SU-DHL-6 (cell line): ENCODE measurements around the gene TCEANC2.

Experiments used
- EZH2phosphoT487 ChIP-seq: fragments of 200-600 bp; sonication (generic), shearing (Covaris generic); conservative IDR thresholded peaks from 2 replicates; pipeline ENCODE4 v1.6.1; 2018; ENCODE audit warnings: mild to moderate bottlenecking, antibody characterized with exemption, low read length, moderate library complexity, mixed read lengths
- TF ChIP-seq, protein P1 (sequence below): fragments of 200-600 bp; sonication (generic); IDR thresholded peaks from one replicate; pipeline ENCODE4 v1.5.1; 2017; ENCODE audit warnings: antibody characterized with exemption, mild to moderate bottlenecking, low read length, moderate library complexity; ENCODE audit not compliant: insufficient read depth, poor library complexity, severe bottlenecking

DNA sequence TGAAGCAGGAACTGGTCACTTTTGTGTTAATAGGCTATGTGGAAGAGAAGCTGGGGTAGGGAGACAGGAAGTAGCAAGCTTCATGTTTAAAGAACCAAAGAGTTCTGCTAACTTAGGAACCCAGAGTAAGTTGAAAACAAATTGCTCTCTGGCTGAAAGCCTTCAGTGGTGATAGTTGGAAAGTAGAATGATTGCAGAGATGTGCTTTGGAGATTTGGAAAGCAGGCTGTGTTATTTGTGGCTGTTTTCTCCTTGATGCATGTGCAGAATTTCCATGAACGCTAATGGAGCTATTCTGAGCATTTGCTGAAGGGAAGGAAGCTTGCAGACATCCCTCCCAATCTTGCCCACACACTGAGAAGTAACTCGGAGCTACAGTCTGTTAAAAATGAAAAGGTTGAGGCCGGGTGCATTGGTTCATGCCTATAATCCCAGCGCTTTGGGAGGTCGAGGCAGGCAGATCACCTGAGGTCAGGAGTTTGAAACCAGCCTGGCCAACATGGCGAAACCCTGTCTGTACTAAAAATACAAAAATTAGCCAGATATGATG, 45.7 kb downstream of the TCEANC2 start:
- TF ChIP-seq, protein P1, sequence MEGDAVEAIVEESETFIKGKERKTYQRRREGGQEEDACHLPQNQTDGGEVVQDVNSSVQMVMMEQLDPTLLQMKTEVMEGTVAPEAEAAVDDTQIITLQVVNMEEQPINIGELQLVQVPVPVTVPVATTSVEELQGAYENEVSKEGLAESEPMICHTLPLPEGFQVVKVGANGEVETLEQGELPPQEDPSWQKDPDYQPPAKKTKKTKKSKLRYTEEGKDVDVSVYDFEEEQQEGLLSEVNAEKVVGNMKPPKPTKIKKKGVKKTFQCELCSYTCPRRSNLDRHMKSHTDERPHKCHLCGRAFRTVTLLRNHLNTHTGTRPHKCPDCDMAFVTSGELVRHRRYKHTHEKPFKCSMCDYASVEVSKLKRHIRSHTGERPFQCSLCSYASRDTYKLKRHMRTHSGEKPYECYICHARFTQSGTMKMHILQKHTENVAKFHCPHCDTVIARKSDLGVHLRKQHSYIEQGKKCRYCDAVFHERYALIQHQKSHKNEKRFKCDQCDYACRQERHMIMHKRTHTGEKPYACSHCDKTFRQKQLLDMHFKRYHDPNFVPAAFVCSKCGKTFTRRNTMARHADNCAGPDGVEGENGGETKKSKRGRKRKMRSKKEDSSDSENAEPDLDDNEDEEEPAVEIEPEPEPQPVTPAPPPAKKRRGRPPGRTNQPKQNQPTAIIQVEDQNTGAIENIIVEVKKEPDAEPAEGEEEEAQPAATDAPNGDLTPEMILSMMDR = no peak
- no peak for TF ChIP-seq EZH2phosphoT487
